RPMI7951 (cell line): ENCODE results near the gene TXNL4A. TPM values are rescaled to one million over a fixed set of nuclear protein-coding genes. Genes with fewer than 3 reads are reported as not detected.

Source experiments
- total RNA-seq: library from RNA; depleted of rRNA; stranded (reverse); fragments of >200 nt; shearing (Covaris generic); gene quantifications from 2 replicates; pipeline ENCODE4 v1.2.3, GENCODE V29; 2014; rRNA removed

Gene TXNL4A
- total RNA-seq, 1 experiment from 2014 or later = 81.0 TPM

Other genes with a start within 250 kb of the TXNL4A start
- gene KCNG2, start 190.6 kb downstream of the TXNL4A start, total RNA-seq = not detected in 2 replicates
- 15.4 and 19.6 TPM in 2 replicates for gene SLC66A2, start 36.9 kb downstream of the TXNL4A start, total RNA-seq
- 1.6 and 5.0 TPM in 2 replicates for gene HSBP1L1, start 23.9 kb downstream of the TXNL4A start, total RNA-seq
- 15.6 and 22.3 TPM in 2 replicates for gene RBFA, start 45.9 kb upstream of the TXNL4A start, total RNA-seq
- gene ADNP2, start 120.7 kb upstream of the TXNL4A start, total RNA-seq = 10.8 and 12.9 TPM in 2 replicates